Measurements from ENCODE around the gene IFITM10. TPM values are rescaled to one million over a fixed set of nuclear protein-coding genes. Genes with fewer than 3 reads are reported as not detected.
A peak's percentile ranks its signal among the peaks of the same experiment; 100 is the strongest.
"Not testable (repeated sequence)": the region's sequence is repeated elsewhere in the genome, so short reads cannot be mapped to it uniquely, and the experiment has no call there.

The IFITM10 gene
- total and polyA plus RNA-seq, 12 donors = 0.28 to 267 (median 31.6) TPM

DNA sequence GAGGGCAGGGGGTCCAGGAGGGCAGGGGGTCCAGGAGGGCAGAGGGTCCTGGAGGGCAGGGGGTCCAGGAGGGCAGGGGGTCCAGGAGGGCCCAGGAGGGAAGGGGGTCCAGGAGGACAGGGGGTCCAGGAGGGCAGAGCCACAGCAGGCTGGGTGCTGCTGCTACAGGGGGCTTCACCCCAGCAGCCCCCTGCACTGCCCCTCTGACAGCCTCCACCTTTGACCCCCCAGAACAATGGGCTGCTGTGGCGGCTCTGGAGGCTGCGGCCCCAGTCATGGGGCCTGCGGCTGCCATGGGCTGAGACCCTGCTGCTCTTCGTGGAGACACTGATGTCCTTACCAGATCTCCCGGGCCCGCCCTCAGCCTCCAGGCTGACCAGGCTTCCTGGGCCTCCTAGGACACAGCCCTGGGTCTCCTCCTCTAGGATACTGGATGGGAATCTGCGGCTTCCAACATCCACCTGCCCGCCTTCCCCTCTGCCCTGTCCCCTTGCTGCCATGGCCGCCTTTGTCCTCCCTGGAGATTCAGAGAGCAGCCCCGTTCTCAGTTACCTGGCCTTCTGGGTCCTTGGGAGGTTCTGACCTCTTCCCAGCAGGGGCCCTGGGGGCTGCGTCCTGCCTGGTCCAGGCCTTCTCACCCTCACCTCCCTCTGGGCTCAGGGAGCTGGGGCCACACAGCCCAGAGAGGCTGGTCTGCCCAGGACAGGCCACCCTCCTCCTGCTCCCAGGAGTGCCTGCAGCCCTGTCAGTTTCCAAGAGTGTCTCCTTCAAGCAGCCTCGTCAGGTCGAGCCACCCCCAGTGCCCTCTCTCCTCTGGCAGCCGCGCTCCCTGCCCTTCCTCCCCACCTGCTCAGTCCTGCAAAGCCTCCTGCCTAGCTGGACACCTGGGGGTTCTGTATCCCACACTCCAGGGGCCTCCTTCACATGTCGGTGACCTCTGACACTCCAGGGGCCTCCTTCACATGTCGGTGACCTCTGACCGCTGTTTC, 65.2 kb downstream of the IFITM10 start:
- H3K4me3 ChIP-seq; H3K36me3 ChIP-seq (replicated peaks in 1 of 2); H3K27me3 ChIP-seq; H3K27ac ChIP-seq; H3K4me1 ChIP-seq (replicated peaks in 1 of 2); intact Hi-C loops (cut with DNase I); H3K9me3 ChIP-seq (replicated peaks in 1 of 3): not testable (repeated sequence)
- WGBS, 4 donors = 74 to 83% (median 78%) methylated on average over 11 to 14 of the region's 18 CpGs
- peak in 1 of 7 donors; percentile 27 for DNase-seq

DNA sequence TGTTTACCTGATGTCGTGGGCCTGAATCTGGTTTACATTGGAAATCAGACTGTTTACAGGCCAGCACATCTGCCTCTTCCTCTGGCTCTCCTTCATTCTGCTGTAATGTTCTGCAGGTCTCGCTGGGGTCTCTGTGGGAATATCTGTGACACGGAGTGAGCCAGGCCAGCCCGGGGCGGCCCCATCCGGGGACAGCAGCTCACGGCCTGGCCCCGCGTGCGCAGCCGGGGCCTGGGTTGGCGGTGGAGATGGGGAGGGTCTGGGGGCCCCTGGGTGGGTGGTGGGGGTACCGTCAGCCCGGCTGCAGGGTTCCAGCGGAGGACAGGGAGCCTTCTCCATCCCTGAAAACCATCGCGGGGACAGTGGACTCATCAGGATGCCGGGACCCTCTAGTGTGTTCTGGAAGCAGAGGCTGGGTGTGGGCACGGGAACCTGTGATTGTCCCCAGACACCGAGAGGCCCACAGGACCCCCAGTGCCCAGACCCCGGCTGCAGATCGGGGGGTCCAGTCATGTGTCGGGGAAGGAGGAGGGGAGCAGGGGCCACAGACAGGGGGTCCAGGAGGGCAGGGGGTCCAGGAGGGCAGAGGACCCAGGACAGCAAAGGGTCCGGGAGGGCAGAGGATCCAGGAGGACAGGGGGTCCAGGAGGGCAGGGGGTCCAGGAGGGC, 66.4 kb downstream of the IFITM10 start:
- peak in 1 of 7 donors; percentile 33 for DNase-seq
- H3K4me3 ChIP-seq; intact Hi-C loops (cut with DNase I); H3K27ac ChIP-seq; H3K4me1 ChIP-seq (replicated peaks in 1 of 2); H3K27me3 ChIP-seq; H3K36me3 ChIP-seq (replicated peaks in 1 of 2); H3K9me3 ChIP-seq (replicated peaks in 1 of 3): not testable (repeated sequence)
- WGBS, 4 donors = 80 to 85% methylated on average over 14 to 15 of the region's 24 CpGs; no CpG with 5 or more reads in 2 of the 4 donors

DNA sequence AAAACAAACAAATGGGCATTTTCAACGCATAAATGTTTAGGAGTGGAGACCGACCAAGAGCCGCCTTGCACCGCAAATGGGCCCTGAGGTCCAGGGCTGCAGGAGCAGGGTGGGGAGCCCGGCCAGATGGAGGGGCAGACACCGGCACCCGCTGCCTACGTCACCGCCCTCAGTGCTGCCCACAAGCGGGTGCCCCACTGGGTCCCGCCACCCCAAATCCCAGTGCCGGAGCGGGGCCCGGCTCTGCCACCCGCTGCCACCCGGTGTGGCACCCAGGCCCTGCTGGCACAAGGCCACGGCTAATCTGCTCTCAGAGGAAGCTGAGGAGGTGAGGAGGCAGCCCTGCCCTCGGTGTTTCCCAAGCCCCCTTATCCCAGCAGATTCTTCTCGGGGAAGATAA, 67.2 kb downstream of the IFITM10 start:
- Histone ChIP-seq H3K27ac (peak overlapping the region in 1 of 5 donors; percentile 58), H3K27me3 (peaks cover 11% of the 10 kb centered on the region)
- H3K4me1 ChIP-seq (replicated peaks in 1 of 2); H3K36me3 ChIP-seq (replicated peaks in 1 of 2); intact Hi-C loops (cut with DNase I); H3K9me3 ChIP-seq (replicated peaks in 1 of 3); H3K4me3 ChIP-seq: not testable (repeated sequence)
- 82 to 92% (median 86%) methylated on average over 6 to 19 of the region's 19 CpGs for WGBS, 4 donors
- DNase-seq = peak in 1 of 7 donors; percentile 38

Other genes with a start within 250 kb of the IFITM10 start
- 1 to 10 TPM in 6 of 9 donors, under 1 TPM in 3; 0.22 to 6.3 (median 1.6) TPM for gene DUSP8, start 178.3 kb downstream of the IFITM10 start, total RNA-seq
- 1 to 10 TPM; 2.4 to 5.2 (median 3.4) TPM for gene DUSP8, start 178.3 kb downstream of the IFITM10 start, polyA plus RNA-seq
- not detected for gene KRTAP5-1, start 165.3 kb downstream of the IFITM10 start, total RNA-seq
- under 1 TPM in 1 of 3 donors, not detected in 2; 0.10 TPM for gene KRTAP5-1, start 165.3 kb downstream of the IFITM10 start, polyA plus RNA-seq
- not detected for gene KRTAP5-2, start 152.3 kb downstream of the IFITM10 start, total RNA-seq
- gene KRTAP5-2, start 152.3 kb downstream of the IFITM10 start, polyA plus RNA-seq = not detected
- gene KRTAP5-3, start 142.1 kb downstream of the IFITM10 start, total RNA-seq = not detected
- gene KRTAP5-3, start 142.1 kb downstream of the IFITM10 start, polyA plus RNA-seq = not detected
- gene KRTAP5-4, start 128.5 kb downstream of the IFITM10 start, total RNA-seq = not detected
- not detected for gene KRTAP5-4, start 128.5 kb downstream of the IFITM10 start, polyA plus RNA-seq
- gene KRTAP5-5, start 120.8 kb downstream of the IFITM10 start, total RNA-seq = not detected
- gene KRTAP5-5, start 120.8 kb downstream of the IFITM10 start, polyA plus RNA-seq = not detected
- gene KRTAP5-6, start 53.4 kb downstream of the IFITM10 start, total RNA-seq = under 1 TPM in 1 of 9 donors, not detected in 8; 0.61 TPM
- gene KRTAP5-6, start 53.4 kb downstream of the IFITM10 start, polyA plus RNA-seq = not detected
- gene CTSD, start 13.3 kb upstream of the IFITM10 start, total RNA-seq = 1,000 to 10,000 TPM in 8 of 9 donors, 100 to 1,000 TPM in 1; 191 to 4,168 (median 2,220) TPM
- 1,000 to 10,000 TPM in 2 of 3 donors, 100 to 1,000 TPM in 1; 641 to 1,561 (median 1,335) TPM for gene CTSD, start 13.3 kb upstream of the IFITM10 start, polyA plus RNA-seq
- 1 to 10 TPM in 1 of 9 donors, under 1 TPM in 2, not detected in 6; 0.44 to 1.2 (median 0.61) TPM for gene SYT8, start 84.4 kb upstream of the IFITM10 start, total RNA-seq
- 1 to 10 TPM in 1 of 3 donors, under 1 TPM in 1, not detected in 1; 0.91 to 3.1 TPM for gene SYT8, start 84.4 kb upstream of the IFITM10 start, polyA plus RNA-seq
- gene TNNI2, start 88.4 kb upstream of the IFITM10 start, total RNA-seq = 10 to 100 TPM in 1 of 9 donors, 1 to 10 TPM in 3, under 1 TPM in 2, not detected in 3; 0.55 to 12.8 (median 1.9) TPM
- 10 to 100 TPM in 2 of 3 donors, 1 to 10 TPM in 1; 1.9 to 21.8 (median 12.0) TPM for gene TNNI2, start 88.4 kb upstream of the IFITM10 start, polyA plus RNA-seq
- 100 to 1,000 TPM in 8 of 9 donors, 1 to 10 TPM in 1; 4.0 to 323 (median 245) TPM for gene LSP1, start 102.5 kb upstream of the IFITM10 start, total RNA-seq
- gene LSP1, start 102.5 kb upstream of the IFITM10 start, polyA plus RNA-seq = 1,000 to 10,000 TPM in 1 of 3 donors, 100 to 1,000 TPM in 2; 319 to 1,341 (median 324) TPM
- under 1 TPM in 4 of 9 donors, not detected in 5; 0.07 to 0.30 (median 0.15) TPM for gene PRR33, start 141.3 kb upstream of the IFITM10 start, total RNA-seq
- gene PRR33, start 141.3 kb upstream of the IFITM10 start, polyA plus RNA-seq = 1 to 10 TPM in 2 of 3 donors, not detected in 1; 1.1 to 2.3 TPM
- gene TNNT3, start 169.1 kb upstream of the IFITM10 start, total RNA-seq = 10 to 100 TPM in 1 of 9 donors, 1 to 10 TPM in 4, under 1 TPM in 3, not detected in 1; 0.81 to 12.2 (median 4.4) TPM
- gene TNNT3, start 169.1 kb upstream of the IFITM10 start, polyA plus RNA-seq = 10 to 100 TPM in 1 of 3 donors, 1 to 10 TPM in 2; 1.0 to 10.6 (median 5.8) TPM
- 100 to 1,000 TPM in 5 of 9 donors, 10 to 100 TPM in 4; 59.3 to 282 (median 155) TPM for gene MRPL23, start 196.7 kb upstream of the IFITM10 start, total RNA-seq
- gene MRPL23, start 196.7 kb upstream of the IFITM10 start, polyA plus RNA-seq = 1,000 to 10,000 TPM in 1 of 3 donors, 100 to 1,000 TPM in 1, 10 to 100 TPM in 1; 52.2 to 1,024 (median 323) TPM
- gene H19, start 247.2 kb upstream of the IFITM10 start, total RNA-seq = over 10,000 TPM in 1 of 9 donors, 1,000 to 10,000 TPM in 7, 100 to 1,000 TPM in 1; 338 to 22,690 (median 1,947) TPM
- gene H19, start 247.2 kb upstream of the IFITM10 start, polyA plus RNA-seq = 1,000 to 10,000 TPM; 2,807 to 6,219 (median 3,494) TPM